ENCODE data around the gene HPGDS. TPM values are rescaled to one million over a fixed set of nuclear protein-coding genes. Genes with fewer than 3 reads are reported as not detected.

Gene HPGDS
- total and polyA plus RNA-seq, 4 donors, result 0.08 to 4.9 (median 0.18) TPM

DNA sequence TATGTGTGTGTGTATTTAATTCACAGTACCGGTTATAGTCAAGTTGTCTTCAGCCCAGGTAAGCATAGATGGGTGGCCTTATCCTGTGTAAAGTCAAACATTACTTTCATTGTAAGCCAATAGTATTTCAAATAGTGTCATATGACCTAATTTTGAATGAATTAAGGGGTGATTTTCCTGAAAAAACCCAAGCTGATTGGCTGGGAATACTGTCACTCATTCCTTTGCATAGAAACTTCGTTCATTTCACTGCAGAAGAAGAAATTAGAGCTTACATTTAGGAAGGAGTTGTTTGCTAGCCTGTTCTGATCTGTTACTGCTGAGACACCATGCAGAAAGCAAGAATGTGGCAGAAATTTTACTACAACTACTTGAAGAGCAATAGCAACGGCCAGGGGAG is 89.6 kb downstream of the HPGDS start:
- Histone ChIP-seq H3K27me3 (ENCODE audit: control insufficient read depth in 4 of 4, insufficient read depth in 4 of 4, low read length in 3 of 4) (no peaks in the 10 kb centered on the region), H3K4me1 (ENCODE audit: control insufficient read depth in 4 of 4, insufficient read depth in 4 of 4, low read length in 3 of 4) (no peaks in the 10 kb centered on the region), H3K9me3 (ENCODE audit: control insufficient read depth in 4 of 4, low read length in 3 of 4) (no peaks in the 10 kb centered on the region), H3K36me3 (ENCODE audit: control insufficient read depth in 4 of 4, insufficient read depth in 3 of 4, low read depth in 1 of 4, low read length in 3 of 4) (peaks cover 0 to 14% (median 12%) of the 10 kb centered on the region in 4 donors), H3K27ac (ENCODE audit: low read depth in 1 of 2, low read length in 2 of 2) (no peak overlapping the region), H3K4me3 (ENCODE audit: low read depth in 1 of 3, low read length in 3 of 3) (no peak overlapping the region), H3K9ac (ENCODE audit: low read depth in 1 of 2, low read length in 2 of 2) (no peak overlapping the region)
- 93% methylated on average over 3 of the region's 3 CpGs for WGBS
- TF ChIP-seq, protein P1, sequence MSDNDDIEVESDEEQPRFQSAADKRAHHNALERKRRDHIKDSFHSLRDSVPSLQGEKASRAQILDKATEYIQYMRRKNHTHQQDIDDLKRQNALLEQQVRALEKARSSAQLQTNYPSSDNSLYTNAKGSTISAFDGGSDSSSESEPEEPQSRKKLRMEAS (IDR thresholded peaks at IDR 0.05), result no peak
- no peak for TF ChIP-seq FOXA1 (IDR thresholded peaks at IDR 0.05)
- TF ChIP-seq RXRA (IDR thresholded peaks at IDR 0.05), result no peak
- no peak for TF ChIP-seq NR2F2 (IDR thresholded peaks at IDR 0.05)
- no peak for TF ChIP-seq GABPA (IDR thresholded peaks at IDR 0.05 in 1 of 2, conservative IDR thresholded peaks at IDR 0.05 in 1 of 2)
- TF ChIP-seq FOXA2 (IDR thresholded peaks at IDR 0.05), result no peak
- TF ChIP-seq, protein P2, sequence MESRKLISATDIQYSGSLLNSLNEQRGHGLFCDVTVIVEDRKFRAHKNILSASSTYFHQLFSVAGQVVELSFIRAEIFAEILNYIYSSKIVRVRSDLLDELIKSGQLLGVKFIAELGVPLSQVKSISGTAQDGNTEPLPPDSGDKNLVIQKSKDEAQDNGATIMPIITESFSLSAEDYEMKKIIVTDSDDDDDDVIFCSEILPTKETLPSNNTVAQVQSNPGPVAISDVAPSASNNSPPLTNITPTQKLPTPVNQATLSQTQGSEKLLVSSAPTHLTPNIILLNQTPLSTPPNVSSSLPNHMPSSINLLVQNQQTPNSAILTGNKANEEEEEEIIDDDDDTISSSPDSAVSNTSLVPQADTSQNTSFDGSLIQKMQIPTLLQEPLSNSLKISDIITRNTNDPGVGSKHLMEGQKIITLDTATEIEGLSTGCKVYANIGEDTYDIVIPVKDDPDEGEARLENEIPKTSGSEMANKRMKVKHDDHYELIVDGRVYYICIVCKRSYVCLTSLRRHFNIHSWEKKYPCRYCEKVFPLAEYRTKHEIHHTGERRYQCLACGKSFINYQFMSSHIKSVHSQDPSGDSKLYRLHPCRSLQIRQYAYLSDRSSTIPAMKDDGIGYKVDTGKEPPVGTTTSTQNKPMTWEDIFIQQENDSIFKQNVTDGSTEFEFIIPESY (IDR thresholded peaks at IDR 0.05), result no peak
- no peak for TF ChIP-seq EGR1 (IDR thresholded peaks at IDR 0.05; ENCODE audit: low read depth in 2 of 2)
- TF ChIP-seq, protein P3, sequence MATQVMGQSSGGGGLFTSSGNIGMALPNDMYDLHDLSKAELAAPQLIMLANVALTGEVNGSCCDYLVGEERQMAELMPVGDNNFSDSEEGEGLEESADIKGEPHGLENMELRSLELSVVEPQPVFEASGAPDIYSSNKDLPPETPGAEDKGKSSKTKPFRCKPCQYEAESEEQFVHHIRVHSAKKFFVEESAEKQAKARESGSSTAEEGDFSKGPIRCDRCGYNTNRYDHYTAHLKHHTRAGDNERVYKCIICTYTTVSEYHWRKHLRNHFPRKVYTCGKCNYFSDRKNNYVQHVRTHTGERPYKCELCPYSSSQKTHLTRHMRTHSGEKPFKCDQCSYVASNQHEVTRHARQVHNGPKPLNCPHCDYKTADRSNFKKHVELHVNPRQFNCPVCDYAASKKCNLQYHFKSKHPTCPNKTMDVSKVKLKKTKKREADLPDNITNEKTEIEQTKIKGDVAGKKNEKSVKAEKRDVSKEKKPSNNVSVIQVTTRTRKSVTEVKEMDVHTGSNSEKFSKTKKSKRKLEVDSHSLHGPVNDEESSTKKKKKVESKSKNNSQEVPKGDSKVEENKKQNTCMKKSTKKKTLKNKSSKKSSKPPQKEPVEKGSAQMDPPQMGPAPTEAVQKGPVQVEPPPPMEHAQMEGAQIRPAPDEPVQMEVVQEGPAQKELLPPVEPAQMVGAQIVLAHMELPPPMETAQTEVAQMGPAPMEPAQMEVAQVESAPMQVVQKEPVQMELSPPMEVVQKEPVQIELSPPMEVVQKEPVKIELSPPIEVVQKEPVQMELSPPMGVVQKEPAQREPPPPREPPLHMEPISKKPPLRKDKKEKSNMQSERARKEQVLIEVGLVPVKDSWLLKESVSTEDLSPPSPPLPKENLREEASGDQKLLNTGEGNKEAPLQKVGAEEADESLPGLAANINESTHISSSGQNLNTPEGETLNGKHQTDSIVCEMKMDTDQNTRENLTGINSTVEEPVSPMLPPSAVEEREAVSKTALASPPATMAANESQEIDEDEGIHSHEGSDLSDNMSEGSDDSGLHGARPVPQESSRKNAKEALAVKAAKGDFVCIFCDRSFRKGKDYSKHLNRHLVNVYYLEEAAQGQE (IDR thresholded peaks at IDR 0.05), result no peak
- no peak for TF ChIP-seq HNF4A (conservative IDR thresholded peaks at IDR 0.05)
- TF ChIP-seq TAF1 (conservative IDR thresholded peaks at IDR 0.05), result no peak
- no peak for TF ChIP-seq HNF4G (IDR thresholded peaks at IDR 0.05)
- TF ChIP-seq CTCF (IDR thresholded peaks at IDR 0.05; ENCODE audit: low read depth, low read length, missing input control), result no peak
- TF ChIP-seq RAD21 (IDR thresholded peaks at IDR 0.05), result no peak
- TF ChIP-seq YY1 (IDR thresholded peaks at IDR 0.05), result no peak
- TF ChIP-seq ATF3 (IDR thresholded peaks at IDR 0.05), result no peak
- no peak for TF ChIP-seq JUND (IDR thresholded peaks at IDR 0.05)
- TF ChIP-seq SP1 (IDR thresholded peaks at IDR 0.05), result no peak
- DNase-seq (ENCODE audit: low spot score), result no peak

Measured in liver (tissue), 9 donors.